K562 (cell line): Measurements from ENCODE around the gene SGMS1. TPM values are rescaled to one million over a fixed set of nuclear protein-coding genes. Genes with fewer than 3 reads are reported as not detected.

Experiments
- ATF1 ChIP-seq, 2 experiments: fragments of 450-650 bp in 1 of 2; IDR thresholded peaks; 2 replicates each; pipeline ENCODE4 v1.6.1; 2016; ENCODE audit warnings: missing compliant biosample characterization in 1 of 2, missing genetic modification characterization in 1 of 2
- CBFA2T2 ChIP-seq: fragments of 450-650 bp; conservative IDR thresholded peaks from 2 replicates; pipeline ENCODE4 v1.6.1; 2017; ENCODE audit warnings: mild to moderate bottlenecking
- EHMT2 ChIP-seq: fragments of 450-650 bp; IDR thresholded peaks from 2 replicates; pipeline ENCODE4 v1.6.1; 2018; ENCODE audit warnings: antibody characterized with exemption
- MAFF ChIP-seq: IDR thresholded peaks from 2 replicates; pipeline ENCODE4 v1.6.1; 2012; ENCODE audit warnings: low read length, improper control_type of control experiment
- MAZ ChIP-seq, 2 experiments: fragments of 450-650 bp in 1 of 2; sonication (generic) in 1 of 2; formaldehyde crosslinking; IDR thresholded peaks in 1 of 2; conservative IDR thresholded peaks in 1 of 2; 2 replicates each; pipeline versions ENCODE4 v1.4.0 to v1.5.0; 2020; ENCODE audit warnings: mild to moderate bottlenecking in 1 of 2, missing genetic modification reagents in 1 of 2
- RNF2 ChIP-seq: sonication (generic); IDR thresholded peaks from 2 replicates; pipeline ENCODE4 v1.6.1; 2016
- SRSF9 ChIP-seq: fragments of 200-400 bp; formaldehyde crosslinking; IDR thresholded peaks from 2 replicates; pipeline ENCODE4 v1.6.1; 2017; ENCODE audit warnings: low read depth, low read length, borderline replicate concordance
- TEAD4 ChIP-seq, 2 experiments: sonication (generic) in 1 of 2; formaldehyde crosslinking in 1 of 2; IDR thresholded peaks; 2 replicates each; pipeline versions ENCODE4 v1.6.1 to v1.8.0; 2012 to 2022; ENCODE audit warnings: borderline replicate concordance in 1 of 2, inconsistent platforms in 1 of 2, low read length in 1 of 2, mild to moderate bottlenecking in 1 of 2, missing genetic modification reagents in 1 of 2
- YY1 ChIP-seq, 3 experiments: IDR thresholded peaks; 2 replicates each; pipeline ENCODE4 v1.6.1; 2011; ENCODE audit warnings: low read length in 2 of 3, mild to moderate bottlenecking in 2 of 3, moderate library complexity in 2 of 3, borderline replicate concordance in 1 of 3, control low read depth in 1 of 3, low read depth in 1 of 3; ENCODE audit not compliant: insufficient read depth in 3 of 3, insufficient replicate concordance in 2 of 3, control insufficient read depth in 1 of 3, insufficient read length in 1 of 3; ENCODE audit errors: extremely low read depth in 1 of 3
- ZBTB11 ChIP-seq, 3 experiments: fragments of 200-800 bp in 1 of 3; fragments of 250-450 bp in 1 of 3; fragments of 450-650 bp in 1 of 3; sonication (Bioruptor Pico) in 1 of 3; sonication (Bioruptor generic) in 1 of 3; formaldehyde crosslinking in 1 of 3; IDR thresholded peaks; 2 replicates each; pipeline versions ENCODE4 v1.6.1 to v1.8.0; 2016 to 2022; ENCODE audit warnings: mild to moderate bottlenecking in 2 of 3, missing genetic modification characterization in 2 of 3, missing compliant biosample characterization in 1 of 3, moderate library complexity in 1 of 3
- ZNF41 ChIP-seq: fragments of 250-450 bp; sonication (Bioruptor Pico); conservative IDR thresholded peaks from 2 replicates; pipeline ENCODE4 v1.4.0; 2020; ENCODE audit warnings: mild to moderate bottlenecking
- polyA plus RNA-seq, 8 experiments: library from polyadenylated mRNA; depleted of rRNA in 4 of 8; stranded (reverse) in 5 of 8; unstranded in 3 of 8; fragments of >200 nt; fragmentation: Nextera tagmentation in 2 of 8; fragmentation: Illumina TruSeq in 1 of 8; extraction: Ambion mirVana in 2 of 8; extraction: Trizol in 1 of 8; gene quantifications; 2 replicates each; pipeline versions ENCODE4 v1.2.1 to v1.2.3, GENCODE V29; 2011 to 2014; ENCODE audit warnings: inconsistent platforms in 1 of 8, missing spikeins in 1 of 8
- total RNA-seq, 7 experiments: library from RNA; depleted of rRNA in 6 of 7; stranded (reverse); fragments of >200 nt in 6 of 7; fragmentation: Illumina TruSeq in 2 of 7; extraction: Trizol in 2 of 7; gene quantifications; 2 replicates each; pipeline versions ENCODE4 v1.2.1 to v1.2.3, GENCODE V29; 2011 to 2021; ENCODE audit warnings: low replicate concordance in 1 of 7
- TF ChIP-seq, protein P1 (sequence below): fragments of 450-650 bp; IDR thresholded peaks from 2 replicates; pipeline ENCODE4 v1.6.1; 2018; ENCODE audit not compliant: partially characterized antibody
- TF ChIP-seq, protein P2 (sequence below): fragments of 250-450 bp; sonication (Bioruptor Pico); IDR thresholded peaks from 2 replicates; pipeline ENCODE4 v1.4.0; 2020

Gene SGMS1
- total and polyA plus RNA-seq, 9 of the 15 experiments (the other 6 are each of a cell fraction or from before 2014, with no cell fraction given): 22.6 to 232 (median 82.2) TPM

DNA sequence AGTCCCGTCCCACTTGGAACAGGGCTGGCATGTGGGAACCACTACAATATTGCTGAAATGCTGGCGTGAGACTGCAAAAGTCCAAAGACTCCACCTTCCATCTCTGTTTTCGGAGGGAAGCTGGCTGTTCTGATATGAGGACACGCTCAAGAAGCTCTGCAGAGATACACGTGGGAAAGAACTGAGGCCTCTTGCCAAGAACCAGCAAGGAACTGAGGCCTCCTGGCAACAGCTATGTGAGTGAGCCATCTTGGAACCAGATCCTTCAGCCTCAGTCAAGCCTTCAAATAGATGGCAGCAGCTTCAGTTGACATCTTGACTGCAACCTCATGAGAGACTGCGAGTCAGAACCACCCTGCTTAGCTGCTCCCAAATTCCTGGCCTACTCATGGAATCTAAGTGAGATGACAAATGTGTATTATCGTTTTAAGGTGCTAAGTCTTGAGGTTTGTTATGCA lies 30.8 kb downstream of the SGMS1 start (continued):
- TF ChIP-seq, protein P1, sequence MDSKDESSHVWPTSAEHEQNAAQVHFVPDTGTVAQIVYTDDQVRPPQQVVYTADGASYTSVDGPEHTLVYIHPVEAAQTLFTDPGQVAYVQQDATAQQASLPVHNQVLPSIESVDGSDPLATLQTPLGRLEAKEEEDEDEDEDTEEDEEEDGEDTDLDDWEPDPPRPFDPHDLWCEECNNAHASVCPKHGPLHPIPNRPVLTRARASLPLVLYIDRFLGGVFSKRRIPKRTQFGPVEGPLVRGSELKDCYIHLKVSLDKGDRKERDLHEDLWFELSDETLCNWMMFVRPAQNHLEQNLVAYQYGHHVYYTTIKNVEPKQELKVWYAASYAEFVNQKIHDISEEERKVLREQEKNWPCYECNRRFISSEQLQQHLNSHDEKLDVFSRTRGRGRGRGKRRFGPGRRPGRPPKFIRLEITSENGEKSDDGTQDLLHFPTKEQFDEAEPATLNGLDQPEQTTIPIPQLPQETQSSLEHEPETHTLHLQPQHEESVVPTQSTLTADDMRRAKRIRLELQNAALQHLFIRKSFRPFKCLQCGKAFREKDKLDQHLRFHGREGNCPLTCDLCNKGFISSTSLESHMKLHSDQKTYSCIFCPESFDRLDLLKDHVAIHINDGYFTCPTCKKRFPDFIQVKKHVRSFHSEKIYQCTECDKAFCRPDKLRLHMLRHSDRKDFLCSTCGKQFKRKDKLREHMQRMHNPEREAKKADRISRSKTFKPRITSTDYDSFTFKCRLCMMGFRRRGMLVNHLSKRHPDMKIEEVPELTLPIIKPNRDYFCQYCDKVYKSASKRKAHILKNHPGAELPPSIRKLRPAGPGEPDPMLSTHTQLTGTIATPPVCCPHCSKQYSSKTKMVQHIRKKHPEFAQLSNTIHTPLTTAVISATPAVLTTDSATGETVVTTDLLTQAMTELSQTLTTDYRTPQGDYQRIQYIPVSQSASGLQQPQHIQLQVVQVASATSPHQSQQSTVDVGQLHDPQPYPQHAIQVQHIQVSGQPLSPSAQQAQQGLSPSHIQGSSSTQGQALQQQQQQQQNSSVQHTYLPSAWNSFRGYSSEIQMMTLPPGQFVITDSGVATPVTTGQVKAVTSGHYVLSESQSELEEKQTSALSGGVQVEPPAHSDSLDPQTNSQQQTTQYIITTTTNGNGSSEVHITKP: no peak
- TF ChIP-seq MAFF: peak; percentile 59; the same call in 1 of the 2 replicates
- peak; percentile 61; the same call in 1 of the 2 replicates for TF ChIP-seq EHMT2
- no peak for TF ChIP-seq RNF2
- TF ChIP-seq ATF1 (CRISPR knock-in tag; IDR thresholded peaks at IDR 0.05): no peak
- peak; percentile 51 for TF ChIP-seq ATF1 (tag; IDR thresholded peaks at IDR 0.05)
- no peak for TF ChIP-seq SRSF9
- peak; percentile 65 for TF ChIP-seq TEAD4 (IDR thresholded peaks at IDR 0.05; ENCODE audit: low read length)
- TF ChIP-seq TEAD4 (CRISPR knock-in tag; IDR thresholded peaks at IDR 0.05; ENCODE audit: borderline replicate concordance): no peak
- no peak; a peak in 1 of 4 replicates for TF ChIP-seq MAZ (CRISPR knock-in tag; conservative IDR thresholded peaks at IDR 0.05 in 1 of 2, IDR thresholded peaks at IDR 0.05 in 1 of 2)
- TF ChIP-seq, protein P2, sequence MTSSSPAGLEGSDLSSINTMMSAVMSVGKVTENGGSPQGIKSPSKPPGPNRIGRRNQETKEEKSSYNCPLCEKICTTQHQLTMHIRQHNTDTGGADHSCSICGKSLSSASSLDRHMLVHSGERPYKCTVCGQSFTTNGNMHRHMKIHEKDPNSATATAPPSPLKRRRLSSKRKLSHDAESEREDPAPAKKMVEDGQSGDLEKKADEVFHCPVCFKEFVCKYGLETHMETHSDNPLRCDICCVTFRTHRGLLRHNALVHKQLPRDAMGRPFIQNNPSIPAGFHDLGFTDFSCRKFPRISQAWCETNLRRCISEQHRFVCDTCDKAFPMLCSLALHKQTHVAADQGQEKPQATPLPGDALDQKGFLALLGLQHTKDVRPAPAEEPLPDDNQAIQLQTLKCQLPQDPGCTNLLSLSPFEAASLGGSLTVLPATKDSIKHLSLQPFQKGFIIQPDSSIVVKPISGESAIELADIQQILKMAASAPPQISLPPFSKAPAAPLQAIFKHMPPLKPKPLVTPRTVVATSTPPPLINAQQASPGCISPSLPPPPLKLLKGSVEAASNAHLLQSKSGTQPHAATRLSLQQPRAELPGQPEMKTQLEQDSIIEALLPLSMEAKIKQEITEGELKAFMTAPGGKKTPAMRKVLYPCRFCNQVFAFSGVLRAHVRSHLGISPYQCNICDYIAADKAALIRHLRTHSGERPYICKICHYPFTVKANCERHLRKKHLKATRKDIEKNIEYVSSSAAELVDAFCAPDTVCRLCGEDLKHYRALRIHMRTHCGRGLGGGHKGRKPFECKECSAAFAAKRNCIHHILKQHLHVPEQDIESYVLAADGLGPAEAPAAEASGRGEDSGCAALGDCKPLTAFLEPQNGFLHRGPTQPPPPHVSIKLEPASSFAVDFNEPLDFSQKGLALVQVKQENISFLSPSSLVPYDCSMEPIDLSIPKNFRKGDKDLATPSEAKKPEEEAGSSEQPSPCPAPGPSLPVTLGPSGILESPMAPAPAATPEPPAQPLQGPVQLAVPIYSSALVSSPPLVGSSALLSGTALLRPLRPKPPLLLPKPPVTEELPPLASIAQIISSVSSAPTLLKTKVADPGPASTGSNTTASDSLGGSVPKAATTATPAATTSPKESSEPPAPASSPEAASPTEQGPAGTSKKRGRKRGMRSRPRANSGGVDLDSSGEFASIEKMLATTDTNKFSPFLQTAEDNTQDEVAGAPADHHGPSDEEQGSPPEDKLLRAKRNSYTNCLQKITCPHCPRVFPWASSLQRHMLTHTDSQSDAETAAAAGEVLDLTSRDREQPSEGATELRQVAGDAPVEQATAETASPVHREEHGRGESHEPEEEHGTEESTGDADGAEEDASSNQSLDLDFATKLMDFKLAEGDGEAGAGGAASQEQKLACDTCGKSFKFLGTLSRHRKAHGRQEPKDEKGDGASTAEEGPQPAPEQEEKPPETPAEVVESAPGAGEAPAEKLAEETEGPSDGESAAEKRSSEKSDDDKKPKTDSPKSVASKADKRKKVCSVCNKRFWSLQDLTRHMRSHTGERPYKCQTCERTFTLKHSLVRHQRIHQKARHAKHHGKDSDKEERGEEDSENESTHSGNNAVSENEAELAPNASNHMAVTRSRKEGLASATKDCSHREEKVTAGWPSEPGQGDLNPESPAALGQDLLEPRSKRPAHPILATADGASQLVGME (CRISPR knock-in tag): no peak
- peak; percentile 78 for TF ChIP-seq CBFA2T2
- peak in 1 of 3 experiments; percentile 55; a peak in 1 of 6 replicates for TF ChIP-seq ZBTB11 (CRISPR knock-in tag; IDR thresholded peaks at IDR 0.05)
- peak in 1 of 3 experiments; percentile 71 for TF ChIP-seq YY1 (IDR thresholded peaks at IDR 0.05; ENCODE audit: borderline replicate concordance in 1 of 3, control insufficient read depth in 1 of 3, extremely low read depth in 1 of 3, insufficient read depth in 3 of 3, insufficient read length in 1 of 3, insufficient replicate concordance in 2 of 3, low read depth in 1 of 3, low read length in 2 of 3)
- no peak for TF ChIP-seq ZNF41
